ENCODE measurements around the gene CACYBP.

The CACYBP gene

GRCh38 chr1:174999936-175000696 lies at the start of gene CACYBP:
Gene CACYBP, plus strand, starts transcription at chr1:174999947. Its CDS starts 234 bp downstream, at chr1:175000181.
- DNase-seq (ENCODE audit: low read depth in 2 of 2, low spot score in 1 of 2), result no peak

GRCh38 chr1:174953285-174954072 lies 46.3 kb upstream of the CACYBP start:
- DNase-seq (ENCODE audit: low read depth in 2 of 2, low spot score in 1 of 2), result no peak

- DNase-seq (ENCODE audit: low read depth in 2 of 2, low spot score in 1 of 2), result no peak
These were observed 45.7 kb upstream of the CACYBP start for GRCh38 chr1:174954073-174954460.

GRCh38 chr1:174954671-174955669 lies 44.8 kb upstream of the CACYBP start:
- no peak for DNase-seq (ENCODE audit: low read depth in 2 of 2, low spot score in 1 of 2)

GRCh38 chr1:174956086-174956485 lies 43.7 kb upstream of the CACYBP start:
- DNase-seq (ENCODE audit: low read depth in 2 of 2, low spot score in 1 of 2), result no peak

GRCh38 chr1:174956976-174957375 lies 42.8 kb upstream of the CACYBP start:
- DNase-seq (ENCODE audit: low read depth in 2 of 2, low spot score in 1 of 2), result no peak

GRCh38 chr1:174957829-174958228 lies 41.9 kb upstream of the CACYBP start:
- DNase-seq (ENCODE audit: low read depth in 2 of 2, low spot score in 1 of 2), result no peak

- no peak for DNase-seq (ENCODE audit: low read depth in 2 of 2, low spot score in 1 of 2)
These were observed 41.4 kb upstream of the CACYBP start for GRCh38 chr1:174958396-174958795.

GRCh38 chr1:174960362-174960761 lies 39.4 kb upstream of the CACYBP start:
- DNase-seq (ENCODE audit: low read depth in 2 of 2, low spot score in 1 of 2), result no peak

GRCh38 chr1:174963529-174964125 lies 36.1 kb upstream of the CACYBP start:
- DNase-seq (ENCODE audit: low read depth in 2 of 2, low spot score in 1 of 2), result no peak

- DNase-seq (ENCODE audit: low read depth in 2 of 2, low spot score in 1 of 2), result no peak
These were observed 35.3 kb upstream of the CACYBP start for GRCh38 chr1:174964261-174964971.

- DNase-seq (ENCODE audit: low read depth in 2 of 2, low spot score in 1 of 2), result no peak
These were observed 34.8 kb upstream of the CACYBP start for GRCh38 chr1:174964972-174965361.

GRCh38 chr1:174965362-174966007 lies 34.3 kb upstream of the CACYBP start:
- DNase-seq (ENCODE audit: low read depth in 2 of 2, low spot score in 1 of 2), result no peak

GRCh38 chr1:174966008-174966572 lies 33.7 kb upstream of the CACYBP start:
- DNase-seq (ENCODE audit: low read depth in 2 of 2, low spot score in 1 of 2), result no peak

GRCh38 chr1:174967845-174968705 lies 31.7 kb upstream of the CACYBP start:
- DNase-seq (ENCODE audit: low read depth in 2 of 2, low spot score in 1 of 2), result no peak

GRCh38 chr1:174968750-174969244 lies 30.9 kb upstream of the CACYBP start:
- DNase-seq (ENCODE audit: low read depth in 2 of 2, low spot score in 1 of 2), result no peak

GRCh38 chr1:174969977-174970376 lies 29.8 kb upstream of the CACYBP start:
- DNase-seq (ENCODE audit: low read depth in 2 of 2, low spot score in 1 of 2), result no peak

GRCh38 chr1:174971466-174971865 lies 28.3 kb upstream of the CACYBP start:
- DNase-seq (ENCODE audit: low read depth in 2 of 2, low spot score in 1 of 2), result no peak

Measured in stimulated activated CD8-positive, alpha-beta memory T cell treated with anti-CD3 and anti-CD28 coated beads, Interleukin-4, amount 100 ng/mL, for 4 hours (primary cell).